ENCODE results near the gene RPL4.

- TF ChIP-seq CTCF (IDR thresholded peaks at IDR 0.05; ENCODE audit: low read depth, low read length, missing input control) = no peak
- no peak for TF ChIP-seq REST (IDR thresholded peaks at IDR 0.05)
- TF ChIP-seq TAF1 (conservative IDR thresholded peaks at IDR 0.05) = no peak
Measured at GRCh38 chr15:66489179-66489791, 15.4 kb downstream of the RPL4 start.

Measured in liver (tissue), 3 donors.